ENCODE measurements around the gene SHPK.

Gene SHPK

GRCh38 chr17:3660311-3660891, 24.4 kb upstream of the SHPK start:
- no peak for DNase-seq (ENCODE audit: low spot score)

- DNase-seq (ENCODE audit: low spot score): no peak
These were observed 23.6 kb upstream of the SHPK start for GRCh38 chr17:3659541-3660111.

GRCh38 chr17:3658784-3659449, 22.9 kb upstream of the SHPK start:
- DNase-seq (ENCODE audit: low spot score): no peak

GRCh38 chr17:3657874-3658783, 22.1 kb upstream of the SHPK start:
- DNase-seq (ENCODE audit: low spot score): peak; percentile 54

- no peak for DNase-seq (ENCODE audit: low spot score)
These were observed 21.5 kb upstream of the SHPK start for GRCh38 chr17:3657588-3657869.

- no peak for DNase-seq (ENCODE audit: low spot score)
These were observed 20.9 kb upstream of the SHPK start for GRCh38 chr17:3656755-3657587.

GRCh38 chr17:3656353-3656752, 20.3 kb upstream of the SHPK start:
- no peak for DNase-seq (ENCODE audit: low spot score)

- no peak for DNase-seq (ENCODE audit: low spot score)
These were observed 19.7 kb upstream of the SHPK start for GRCh38 chr17:3655766-3656165.

GRCh38 chr17:3647769-3648555, 11.9 kb upstream of the SHPK start:
- DNase-seq (ENCODE audit: low spot score): peak; percentile 73

- no peak for DNase-seq (ENCODE audit: low spot score)
These were observed 11.2 kb upstream of the SHPK start for GRCh38 chr17:3647251-3647650.

GRCh38 chr17:3645310-3645709, 9.3 kb upstream of the SHPK start:
- no peak for DNase-seq (ENCODE audit: low spot score)

- DNase-seq (ENCODE audit: low spot score): no peak
These were observed 7.9 kb upstream of the SHPK start for GRCh38 chr17:3643889-3644349.

- no peak for DNase-seq (ENCODE audit: low spot score)
These were observed 5.9 kb upstream of the SHPK start for GRCh38 chr17:3641717-3642486.

GRCh38 chr17:3641014-3641413, 5.0 kb upstream of the SHPK start:
- no peak for DNase-seq (ENCODE audit: low spot score)

- peak; percentile 71 for DNase-seq (ENCODE audit: low spot score)
These were observed 4.0 kb upstream of the SHPK start for GRCh38 chr17:3639981-3640596.

GRCh38 chr17:3636908-3637373, 891 bp upstream of the SHPK start:
- no peak for DNase-seq (ENCODE audit: low spot score)

- DNase-seq (ENCODE audit: low spot score): no peak
These were observed 436 bp downstream of the SHPK start for GRCh38 chr17:3635474-3636153.

GRCh38 chr17:3632287-3632686, 3.8 kb downstream of the SHPK start:
- no peak for DNase-seq (ENCODE audit: low spot score)

GRCh38 chr17:3630781-3631180, 5.3 kb downstream of the SHPK start:
- peak; percentile 40 for DNase-seq (ENCODE audit: low spot score)

Data from pons (tissue), 1 donor.